Measurements from ENCODE around the gene DAPL1. TPM values are rescaled to one million over a fixed set of nuclear protein-coding genes. Genes with fewer than 3 reads are reported as not detected.

Gene DAPL1
- total RNA-seq, 1 donor: not detected

GRCh38 chr2:158803506-158803905 is 8.4 kb downstream of the DAPL1 start:
- DNase-seq (ENCODE audit: insufficient read length, low spot score, missing footprints): no peak
- H4K20me1 ChIP-seq (ENCODE audit: insufficient read depth, low read length): no peaks in the 10 kb centered on the region
- H3K27ac ChIP-seq (ENCODE audit: low read depth, low read length): no peak overlapping the region
- no peaks in the 10 kb centered on the region for H3K4me1 ChIP-seq (ENCODE audit: insufficient read depth, low read length)
- H3K4me3 ChIP-seq (ENCODE audit: insufficient read depth, low read length): no peak overlapping the region
- no peak overlapping the region for H2AFZ ChIP-seq (ENCODE audit: low read length)
- TF ChIP-seq CTCF (IDR thresholded peaks at IDR 0.05; ENCODE audit: extremely low read depth, low read depth, low read length): no peak
- H3K36me3 ChIP-seq (ENCODE audit: insufficient read depth, low read length): no peaks in the 10 kb centered on the region
- peaks cover 27% of the 10 kb centered on the region for H3K27me3 ChIP-seq (ENCODE audit: insufficient read depth, low read length)
- no peaks in the 10 kb centered on the region for H3K79me2 ChIP-seq (ENCODE audit: insufficient read depth, low read length)
- no peaks in the 10 kb centered on the region for H3K9me3 ChIP-seq (ENCODE audit: low read depth, low read length)
- H3K4me2 ChIP-seq (ENCODE audit: insufficient read depth, low read length): no peak overlapping the region

GRCh38 chr2:158805255-158805654 is 10.1 kb downstream of the DAPL1 start:
- Histone ChIP-seq H3K4me3 (ENCODE audit: insufficient read depth, low read length) (no peak overlapping the region), H3K27ac (ENCODE audit: low read depth, low read length) (no peak overlapping the region), H3K27me3 (ENCODE audit: insufficient read depth, low read length) (peaks cover 19% of the 10 kb centered on the region), H4K20me1 (ENCODE audit: insufficient read depth, low read length) (no peaks in the 10 kb centered on the region), H3K9me3 (ENCODE audit: low read depth, low read length) (no peaks in the 10 kb centered on the region), H2AFZ (ENCODE audit: low read length) (no peak overlapping the region), H3K4me2 (ENCODE audit: insufficient read depth, low read length) (no peak overlapping the region), H3K4me1 (ENCODE audit: insufficient read depth, low read length) (no peaks in the 10 kb centered on the region), H3K79me2 (ENCODE audit: insufficient read depth, low read length) (no peaks in the 10 kb centered on the region), H3K36me3 (ENCODE audit: insufficient read depth, low read length) (no peaks in the 10 kb centered on the region)
- TF ChIP-seq CTCF (IDR thresholded peaks at IDR 0.05; ENCODE audit: extremely low read depth, low read depth, low read length): no peak
- DNase-seq (ENCODE audit: insufficient read length, low spot score, missing footprints): no peak

- TF ChIP-seq CTCF (IDR thresholded peaks at IDR 0.05; ENCODE audit: extremely low read depth, low read depth, low read length): no peak
- Histone ChIP-seq H3K4me3 (ENCODE audit: insufficient read depth, low read length) (no peak overlapping the region), H3K36me3 (ENCODE audit: insufficient read depth, low read length) (no peaks in the 10 kb centered on the region), H2AFZ (ENCODE audit: low read length) (no peak overlapping the region), H3K27ac (ENCODE audit: low read depth, low read length) (no peak overlapping the region), H3K27me3 (ENCODE audit: insufficient read depth, low read length) (peaks cover 14% of the 10 kb centered on the region), H3K4me2 (ENCODE audit: insufficient read depth, low read length) (no peak overlapping the region), H3K4me1 (ENCODE audit: insufficient read depth, low read length) (no peaks in the 10 kb centered on the region), H3K9me3 (ENCODE audit: low read depth, low read length) (no peaks in the 10 kb centered on the region), H4K20me1 (ENCODE audit: insufficient read depth, low read length) (no peaks in the 10 kb centered on the region), H3K79me2 (ENCODE audit: insufficient read depth, low read length) (no peaks in the 10 kb centered on the region)
- DNase-seq (ENCODE audit: insufficient read length, low spot score, missing footprints): no peak
These were observed 10.8 kb downstream of the DAPL1 start for GRCh38 chr2:158805936-158806335.

GRCh38 chr2:158806941-158807340 is 11.8 kb downstream of the DAPL1 start:
- DNase-seq (ENCODE audit: insufficient read length, low spot score, missing footprints): no peak
- Histone ChIP-seq H3K36me3 (ENCODE audit: insufficient read depth, low read length) (no peaks in the 10 kb centered on the region), H3K4me1 (ENCODE audit: insufficient read depth, low read length) (no peaks in the 10 kb centered on the region)

More at GRCh38 chr2:158806941-158807340, 11.8 kb downstream of the DAPL1 start:
- H4K20me1 ChIP-seq (ENCODE audit: insufficient read depth, low read length): no peaks in the 10 kb centered on the region
- H3K79me2 ChIP-seq (ENCODE audit: insufficient read depth, low read length): no peaks in the 10 kb centered on the region
- no peak overlapping the region for H3K4me3 ChIP-seq (ENCODE audit: insufficient read depth, low read length)
- no peak for TF ChIP-seq CTCF (IDR thresholded peaks at IDR 0.05; ENCODE audit: extremely low read depth, low read depth, low read length)
- H3K27ac ChIP-seq (ENCODE audit: low read depth, low read length): no peak overlapping the region
- H3K9me3 ChIP-seq (ENCODE audit: low read depth, low read length): no peaks in the 10 kb centered on the region
- H2AFZ ChIP-seq (ENCODE audit: low read length): no peak overlapping the region
- H3K27me3 ChIP-seq (ENCODE audit: insufficient read depth, low read length): peaks cover 19% of the 10 kb centered on the region
- no peak overlapping the region for H3K4me2 ChIP-seq (ENCODE audit: insufficient read depth, low read length)
